ENCODE data around the gene EOLA2. TPM values are rescaled to one million over a fixed set of nuclear protein-coding genes. Genes with fewer than 3 reads are reported as not detected.
"Not testable (repeated sequence)": the region's sequence is repeated elsewhere in the genome, so short reads cannot be mapped to it uniquely, and the experiment has no call there.

Gene EOLA2
- total RNA-seq, 1 donor from 2014 or later, result 17.1 TPM

DNA sequence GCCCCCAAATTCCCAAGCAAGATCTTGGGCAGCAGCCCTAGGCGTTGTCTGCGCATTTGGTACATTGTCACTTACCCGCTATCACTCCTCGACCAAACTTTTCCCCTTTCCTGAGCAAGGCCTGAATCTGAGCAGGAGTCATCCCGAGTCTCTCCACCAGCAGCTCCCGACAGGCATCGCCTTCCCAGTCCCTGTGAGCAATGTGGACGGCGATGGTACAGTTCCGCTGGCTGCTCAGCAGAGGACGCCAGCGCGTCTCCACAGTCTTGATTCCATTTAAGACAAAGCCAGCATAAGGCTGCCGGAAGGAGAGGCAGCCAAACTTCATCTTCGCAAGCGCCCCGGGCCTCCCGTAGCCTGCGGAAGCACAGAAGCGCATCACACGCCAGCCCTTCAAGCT lies 4.7 kb downstream of the EOLA2 start:
- DNase-seq (ENCODE audit: low spot score); ATAC-seq: not testable (repeated sequence)

DNA sequence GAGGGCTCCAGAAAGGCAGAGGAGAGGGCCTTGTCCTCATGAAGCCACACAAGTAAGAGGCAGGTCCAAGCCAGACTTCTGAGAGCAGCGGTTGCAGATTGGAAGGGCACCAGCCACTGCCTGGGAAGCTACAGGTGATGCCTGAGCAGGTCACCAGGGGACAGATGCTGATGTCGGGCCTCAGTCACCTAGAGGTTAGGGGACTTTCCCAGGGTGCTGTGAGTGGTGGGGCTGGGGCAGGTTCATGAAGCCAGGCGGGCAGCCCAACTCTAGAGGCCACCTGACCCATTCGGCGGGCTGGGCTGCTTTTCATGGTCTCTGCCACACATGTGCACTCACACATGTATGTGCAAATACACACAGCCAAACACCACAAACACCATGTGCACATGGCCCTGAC lies 5.3 kb downstream of the EOLA2 start:
- ATAC-seq; DNase-seq (ENCODE audit: low spot score): not testable (repeated sequence)

DNA sequence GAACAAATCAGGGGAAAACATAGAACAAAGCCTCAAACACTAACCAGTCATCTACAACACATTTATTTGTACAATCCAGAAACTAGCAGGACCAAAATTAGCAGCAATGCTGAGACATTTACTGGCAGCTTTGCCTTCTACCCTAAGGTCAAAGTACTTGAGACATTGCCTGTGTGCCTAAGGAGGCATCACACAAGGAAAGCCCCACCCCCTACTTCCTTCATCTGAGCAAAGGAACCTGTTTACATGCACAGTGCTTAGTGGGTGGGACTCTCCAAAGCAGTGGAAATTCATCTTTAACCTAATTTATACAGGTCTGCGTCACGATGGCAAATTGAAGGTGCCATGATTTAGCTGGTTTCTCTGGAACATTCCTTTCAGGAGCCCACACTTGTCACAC lies 6.1 kb downstream of the EOLA2 start:
- not testable (repeated sequence) for ATAC-seq; DNase-seq (ENCODE audit: low spot score)

DNA sequence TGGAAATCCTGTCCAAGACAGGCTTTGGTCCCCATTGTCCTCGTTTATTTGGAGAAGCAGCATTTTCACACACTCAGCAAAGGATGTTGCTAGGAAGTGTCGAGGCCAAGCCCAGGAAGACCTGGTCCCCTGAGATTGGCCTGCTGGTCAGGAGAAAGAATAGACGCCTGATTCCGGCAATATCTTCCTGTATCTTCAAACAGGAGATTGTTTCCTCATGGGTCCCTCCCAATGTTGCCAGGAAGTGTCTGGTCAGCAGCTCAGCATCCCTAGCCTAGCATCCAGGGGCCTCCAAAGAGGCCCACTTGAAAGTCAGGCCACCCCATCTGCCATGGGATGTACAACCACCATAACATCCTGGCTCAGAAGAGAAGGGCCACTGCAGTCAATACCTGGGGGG lies 6.9 kb downstream of the EOLA2 start:
- DNase-seq (ENCODE audit: low spot score), result not testable (repeated sequence)

DNA sequence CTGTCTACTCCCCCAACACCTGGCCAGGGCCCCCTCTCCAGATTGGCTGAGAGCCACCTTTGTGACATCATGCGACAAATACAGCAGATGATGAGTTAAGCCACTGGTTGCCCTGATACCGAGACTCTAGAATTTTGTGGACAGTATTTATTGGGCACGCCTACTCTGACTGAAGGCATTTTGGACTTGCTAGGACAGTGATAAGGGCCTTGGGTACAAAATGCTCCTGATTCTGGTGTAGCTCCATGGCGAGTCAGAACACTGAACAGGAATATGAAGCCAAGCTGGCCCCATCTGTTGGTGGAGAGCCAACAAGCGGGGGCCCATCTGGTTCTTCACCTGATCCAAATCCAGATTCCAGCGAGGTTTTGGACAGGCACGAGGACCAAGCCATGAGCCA lies 8.9 kb downstream of the EOLA2 start, which contains the start of gene HSFX4:
Gene HSFX4, plus strand, starts transcription at position 174 of the 400 bp plus-strand sequence. Its CDS starts 72 bp downstream, at position 246.
- DNase-seq (ENCODE audit: low spot score); ATAC-seq: not testable (repeated sequence)

More for the DNA sequence above, 6.9 kb downstream of the EOLA2 start:
- peak; percentile 19 for ATAC-seq

DNA sequence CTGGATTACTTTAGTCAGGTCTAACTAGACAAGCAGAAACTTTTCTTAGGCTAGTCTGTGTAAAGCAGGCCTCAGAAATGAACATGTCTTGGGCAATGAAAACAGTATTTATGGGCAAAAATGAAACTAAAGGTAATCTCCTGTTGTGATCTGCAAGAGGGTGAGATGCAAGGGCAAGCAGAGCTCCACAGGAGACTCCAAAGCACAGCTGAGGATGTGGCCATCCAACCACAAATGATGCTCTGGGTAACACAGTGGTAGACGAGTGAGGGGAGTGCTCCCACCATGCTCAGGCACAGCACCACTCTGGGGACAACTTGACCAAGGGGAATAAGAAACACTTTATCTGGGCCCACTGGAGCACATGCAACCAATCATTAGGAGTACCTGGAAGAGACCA lies 9.7 kb downstream of the EOLA2 start:
- not testable (repeated sequence) for ATAC-seq; DNase-seq (ENCODE audit: low spot score)

DNA sequence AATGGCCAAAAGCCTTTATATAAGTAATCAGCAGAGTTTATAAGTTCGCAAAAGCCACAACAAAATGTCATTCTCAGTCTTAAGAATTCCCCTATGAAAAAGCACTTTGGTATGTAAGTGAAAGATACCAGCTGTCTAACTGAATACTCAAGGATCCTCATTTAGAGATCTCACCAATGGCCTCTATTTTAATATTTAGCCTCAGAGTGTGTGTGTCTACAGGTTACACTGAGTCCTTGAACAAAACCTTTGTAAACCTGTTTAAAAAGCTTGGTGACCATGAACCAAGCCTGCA lies 10.4 kb downstream of the EOLA2 start:
- ATAC-seq; DNase-seq (ENCODE audit: low spot score): not testable (repeated sequence)

DNA sequence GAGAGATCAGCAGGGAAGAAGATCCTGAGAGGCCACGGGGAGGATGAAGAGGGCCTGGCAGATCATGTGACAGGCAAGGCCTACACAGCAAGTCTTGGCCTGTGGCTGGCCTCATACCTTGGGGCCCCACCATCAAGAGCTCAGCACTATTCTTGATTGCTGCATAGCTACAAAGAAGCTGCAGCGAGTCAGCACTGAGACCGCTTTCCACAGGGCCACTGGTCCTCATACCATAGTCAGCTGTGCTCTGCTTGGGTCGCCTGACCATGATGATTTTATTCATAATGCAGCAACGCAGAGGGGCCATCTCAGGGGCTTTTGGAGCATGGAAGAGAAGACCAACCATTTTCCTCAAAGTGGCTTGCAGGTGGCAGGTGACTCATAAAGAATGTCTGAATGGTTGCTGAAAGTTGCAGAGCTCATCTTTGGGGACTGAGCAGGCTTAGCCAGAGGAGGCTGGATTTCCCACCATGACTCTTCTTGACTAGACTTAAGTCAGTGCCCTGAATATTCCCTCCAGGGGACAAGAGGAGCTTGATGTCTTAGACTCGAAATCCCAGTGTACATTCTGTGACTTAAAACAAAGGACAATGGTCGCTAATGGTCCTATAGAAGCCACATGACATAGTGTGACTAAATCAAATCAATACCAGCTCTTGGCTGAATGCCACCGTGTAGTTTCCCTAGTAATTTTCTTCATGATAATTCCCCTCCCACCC lies 10.9 kb downstream of the EOLA2 start:
- DNase-seq (ENCODE audit: low spot score); ATAC-seq: not testable (repeated sequence)

DNA sequence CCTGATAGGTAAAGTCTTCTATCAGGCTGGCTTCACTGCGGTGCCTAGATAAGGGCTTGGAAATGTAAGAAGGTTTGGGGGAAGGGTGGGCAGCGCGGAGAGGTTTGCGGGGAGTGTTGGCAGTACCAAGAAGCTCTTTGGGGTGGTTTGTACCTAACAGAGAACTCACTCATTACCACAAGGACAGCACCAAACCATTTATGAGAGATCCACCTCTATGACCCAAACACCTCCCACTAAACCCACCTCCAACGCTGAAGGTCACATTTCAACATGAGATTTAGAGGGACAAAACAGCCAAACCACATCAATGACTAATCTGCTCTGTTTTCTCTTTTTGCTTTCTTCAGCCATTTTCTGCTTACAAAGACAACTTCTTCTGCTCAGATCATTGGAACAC lies 13.9 kb downstream of the EOLA2 start:
- ATAC-seq; DNase-seq (ENCODE audit: low spot score): not testable (repeated sequence)

DNA sequence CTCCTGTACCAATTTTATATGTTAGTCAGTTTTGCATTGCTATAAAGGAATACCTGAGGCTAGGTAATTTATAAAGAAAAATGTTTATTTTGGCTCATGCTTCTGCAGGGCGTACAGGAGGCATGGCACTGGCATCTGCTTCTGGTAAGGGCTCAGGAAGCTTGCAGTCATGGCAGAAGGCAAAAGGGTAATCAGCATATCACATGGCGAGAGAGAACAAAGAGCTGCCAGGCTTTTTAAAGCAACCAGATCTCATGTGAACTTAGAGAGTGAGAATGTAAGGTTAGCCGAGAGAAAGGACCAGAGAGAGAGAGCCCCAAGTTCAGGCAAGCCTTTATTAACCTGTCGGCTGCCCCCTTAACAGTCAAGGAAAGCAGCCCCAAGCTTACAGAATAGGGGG lies 14.5 kb downstream of the EOLA2 start:
- ATAC-seq; DNase-seq (ENCODE audit: low spot score): not testable (repeated sequence)

DNA sequence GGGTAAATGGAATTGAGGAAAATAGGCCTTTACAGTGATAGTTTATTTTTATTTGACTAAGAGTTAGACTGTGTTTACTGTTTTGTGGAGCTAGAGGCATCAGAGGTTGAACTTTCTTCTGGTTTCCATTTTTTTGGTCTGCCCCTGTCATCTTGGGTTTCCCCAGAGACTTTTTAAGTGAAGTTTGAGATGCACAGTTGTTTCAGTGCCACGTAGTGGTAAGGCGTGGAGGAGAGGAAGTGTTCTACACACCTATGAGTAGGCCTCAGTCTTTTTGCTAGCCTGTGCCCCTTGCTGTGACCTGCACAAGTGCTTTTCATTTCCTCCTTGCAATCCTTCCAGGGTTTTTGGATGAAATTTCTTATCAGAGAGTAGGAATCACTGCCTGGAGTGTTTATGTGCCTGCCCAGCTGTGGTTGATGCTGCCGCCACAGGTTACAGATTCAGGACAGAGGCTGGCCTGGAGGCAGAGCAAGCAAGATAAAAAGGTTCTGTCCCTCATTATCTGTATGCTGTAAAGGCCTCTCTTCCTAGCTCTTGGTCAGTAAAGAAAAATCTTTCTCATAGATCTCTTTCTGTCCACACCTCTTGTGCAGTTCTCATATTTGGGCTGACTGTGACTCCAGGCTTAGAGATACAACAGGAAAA lies 21.4 kb downstream of the EOLA2 start:
- ATAC-seq (no peak), DNase-seq (ENCODE audit: low spot score) (no peak)

DNA sequence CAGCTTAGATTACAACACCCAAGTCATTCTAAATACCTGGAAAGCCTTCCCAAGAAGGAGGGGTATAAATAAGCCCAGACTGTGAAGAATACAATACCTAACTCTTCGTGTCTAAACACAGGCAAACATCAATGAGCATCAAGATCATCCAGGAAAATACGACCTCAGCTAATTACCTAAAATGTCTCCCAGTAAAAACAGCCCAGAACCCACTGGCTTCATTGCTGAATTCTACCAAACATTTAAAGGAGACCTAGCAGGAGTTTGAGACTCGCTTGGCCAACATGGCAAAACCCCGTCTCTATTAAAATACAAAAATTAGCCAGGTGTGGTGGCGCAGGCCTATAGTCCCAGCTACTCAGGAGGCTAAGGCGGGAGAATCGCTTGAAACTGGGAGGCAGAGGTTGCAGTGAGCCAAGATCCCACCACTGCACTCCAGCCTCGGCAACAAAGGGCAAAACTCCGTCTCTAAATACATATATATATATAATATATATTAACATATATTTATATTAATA lies 28.1 kb downstream of the EOLA2 start:
- ATAC-seq (no peak), DNase-seq (ENCODE audit: low spot score) (no peak)

DNA sequence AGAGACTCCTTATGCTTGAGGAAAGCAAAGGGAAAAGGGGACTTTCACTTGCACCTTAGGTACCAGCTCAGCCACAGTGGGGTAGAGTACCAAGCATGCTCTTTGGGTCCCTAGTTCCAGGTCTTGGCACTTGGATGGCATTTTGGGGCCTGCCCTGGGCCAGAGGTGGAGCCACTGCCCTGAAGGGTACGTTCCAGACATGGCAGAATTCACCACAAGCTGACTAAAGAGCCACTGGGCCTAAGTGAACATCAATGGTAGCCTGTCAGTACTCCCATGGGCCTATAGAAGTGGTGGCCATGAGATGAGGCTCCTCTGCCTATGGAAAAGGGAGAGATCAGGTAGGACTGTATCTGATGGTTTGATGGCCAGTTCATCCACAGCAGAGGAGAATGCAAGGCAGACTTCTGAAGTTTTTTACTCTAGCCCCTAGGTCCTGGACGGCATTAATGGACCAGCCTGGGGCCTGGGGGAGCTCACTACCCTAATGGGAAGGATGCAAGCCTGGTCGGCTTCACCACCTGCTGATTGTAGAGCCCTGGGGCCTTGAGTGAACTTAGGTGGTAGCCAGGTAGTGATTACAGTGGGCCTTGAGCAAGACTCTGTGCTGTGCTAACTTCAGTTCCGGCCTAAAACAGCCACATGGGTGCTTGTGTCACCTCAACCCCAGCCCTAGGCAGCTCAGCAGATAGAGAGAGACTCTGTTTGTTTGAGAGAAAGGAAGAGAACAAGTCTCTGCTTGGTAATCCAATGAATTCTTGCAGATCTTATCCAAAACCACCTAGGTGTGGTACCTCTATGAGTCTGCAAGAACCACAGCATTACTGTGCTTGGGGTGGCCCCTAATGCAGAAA lies 28.7 kb downstream of the EOLA2 start:
- ATAC-seq, result no peak
- DNase-seq (ENCODE audit: low spot score), result no peak

DNA sequence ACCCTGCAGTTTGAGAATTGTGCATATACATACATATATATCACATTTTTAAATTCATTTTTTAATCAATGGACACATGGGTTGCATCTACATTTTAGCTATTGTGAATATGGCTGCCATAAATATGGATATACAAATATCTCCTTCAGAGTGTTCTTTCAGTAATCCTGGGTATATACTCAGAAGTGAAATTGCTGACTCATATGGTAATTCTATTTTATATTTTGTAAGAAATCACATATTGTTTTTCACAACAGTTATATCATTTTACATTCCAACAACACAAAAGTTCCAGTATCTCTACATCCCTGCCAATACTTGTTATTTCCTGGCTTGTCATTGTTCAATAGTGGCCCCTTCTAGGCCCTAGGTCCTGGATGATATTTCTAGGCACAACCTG lies 29.6 kb downstream of the EOLA2 start:
- no peak for DNase-seq (ENCODE audit: low spot score)
- ATAC-seq, result no peak

DNA sequence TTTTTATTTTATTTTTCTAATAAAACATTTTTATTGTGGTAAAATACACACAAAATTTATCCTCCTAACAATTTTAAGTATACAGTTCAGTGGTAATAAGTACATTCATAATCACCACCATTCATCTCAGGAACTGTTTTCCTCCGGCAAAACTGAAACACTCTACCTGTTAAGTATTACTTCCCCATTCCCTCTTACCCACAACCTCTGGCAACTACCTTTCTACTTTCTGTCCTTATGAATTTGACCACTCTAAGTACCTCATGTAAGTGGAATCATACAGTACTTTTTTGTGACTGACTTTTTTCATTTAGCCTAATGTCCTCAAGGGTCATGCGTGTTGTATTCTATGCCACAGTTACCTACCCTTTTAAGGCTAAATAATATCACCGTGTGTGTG lies 30.0 kb downstream of the EOLA2 start:
- DNase-seq (ENCODE audit: low spot score) (no peak), ATAC-seq (no peak)

DNA sequence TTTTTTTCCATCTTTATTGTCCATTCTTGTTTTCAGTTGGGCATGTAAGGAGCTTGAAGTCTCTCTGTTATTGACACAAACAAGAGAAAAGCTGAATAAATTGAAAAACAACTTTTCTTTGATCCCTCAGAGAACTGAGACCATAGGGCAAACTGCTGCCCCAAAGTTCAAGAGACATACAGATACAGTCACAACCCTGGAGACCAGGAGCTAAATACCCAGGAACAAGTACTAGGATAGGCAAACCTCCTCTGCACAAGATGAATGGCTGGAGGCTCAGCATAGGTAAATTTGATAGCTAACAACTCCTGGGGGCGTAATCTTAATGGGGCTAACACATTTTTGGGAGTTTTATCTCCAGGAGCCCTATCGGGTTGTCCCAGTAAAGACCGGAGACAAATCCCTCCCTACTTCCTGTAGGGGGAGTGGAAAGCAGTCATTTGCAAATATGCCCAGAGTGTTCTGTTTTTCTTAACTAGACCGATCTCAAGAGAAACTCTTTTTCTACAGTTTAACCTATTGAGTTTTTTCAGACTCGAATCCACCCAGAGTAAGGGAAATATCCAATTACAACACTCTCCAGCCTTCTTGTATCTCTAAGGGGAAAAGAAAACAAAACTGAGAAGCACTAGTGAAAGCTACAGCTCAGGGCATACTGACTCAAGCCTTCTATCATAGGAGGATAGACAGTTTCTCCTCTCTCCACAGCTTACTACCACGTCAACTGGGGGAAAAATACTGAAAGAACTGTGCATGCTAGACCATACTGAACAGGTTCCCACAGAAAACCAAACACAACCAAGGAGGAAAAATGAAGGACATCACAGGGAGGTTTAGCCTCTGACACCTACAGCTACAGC lies 34.2 kb downstream of the EOLA2 start:
- ATAC-seq, result peak; percentile 90
- no peak for DNase-seq (ENCODE audit: low spot score)

DNA sequence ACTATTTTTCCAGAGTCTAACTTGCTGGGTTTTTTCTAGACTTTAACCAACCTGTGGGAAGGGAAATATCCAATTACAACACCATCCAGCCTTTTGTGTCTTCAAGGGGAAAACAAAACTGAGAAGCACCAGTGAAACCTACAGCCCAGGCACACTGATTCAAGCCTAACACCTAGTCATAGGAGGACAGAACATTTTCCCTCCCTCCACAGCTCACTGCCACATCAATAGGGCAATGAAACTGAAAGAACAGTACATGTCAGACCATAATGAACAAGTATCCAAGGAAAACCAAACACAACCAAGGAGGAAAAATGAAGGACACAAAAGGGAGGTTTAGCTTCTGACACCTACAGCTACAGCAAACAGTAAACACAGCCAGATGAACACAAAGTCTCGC lies 39.7 kb downstream of the EOLA2 start:
- DNase-seq (ENCODE audit: low spot score) (no peak), ATAC-seq (no peak)

DNA sequence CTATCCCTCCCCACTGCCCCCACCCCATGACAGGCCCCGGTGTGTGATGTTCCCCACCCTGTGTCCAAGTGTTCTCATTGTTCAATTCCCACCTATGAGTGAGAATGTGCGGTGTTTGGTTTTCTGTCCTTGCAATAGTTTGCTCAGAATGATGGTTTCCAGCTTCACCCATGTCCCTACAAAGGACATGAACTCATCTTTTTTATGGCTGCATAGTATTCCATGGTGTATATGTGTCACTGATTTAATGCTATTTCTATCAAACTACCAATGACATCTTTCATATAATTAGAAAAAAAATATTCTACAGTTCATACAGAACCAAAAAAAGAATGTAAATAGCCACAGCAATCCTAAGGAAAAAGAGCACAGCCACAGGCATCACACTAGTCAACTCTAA lies 47.5 kb downstream of the EOLA2 start:
- ATAC-seq, result not testable (repeated sequence)

More for the DNA sequence above, 47.5 kb downstream of the EOLA2 start:
- DNase-seq (ENCODE audit: low spot score), result not testable (repeated sequence)
